Airway epithelial cell (primary cell): ENCODE results near the gene RPL36AL. TPM values are rescaled to one million over a fixed set of nuclear protein-coding genes. Genes with fewer than 3 reads are reported as not detected.

Experiments used
- total RNA-seq: library from RNA; depleted of rRNA; stranded (reverse); fragments of >200 nt; gene quantifications from 2 replicates; pipeline ENCODE4 v1.2.3, GENCODE V29; 2015

Gene RPL36AL
- total RNA-seq: 239 and 271 TPM in 2 replicates

DNA sequence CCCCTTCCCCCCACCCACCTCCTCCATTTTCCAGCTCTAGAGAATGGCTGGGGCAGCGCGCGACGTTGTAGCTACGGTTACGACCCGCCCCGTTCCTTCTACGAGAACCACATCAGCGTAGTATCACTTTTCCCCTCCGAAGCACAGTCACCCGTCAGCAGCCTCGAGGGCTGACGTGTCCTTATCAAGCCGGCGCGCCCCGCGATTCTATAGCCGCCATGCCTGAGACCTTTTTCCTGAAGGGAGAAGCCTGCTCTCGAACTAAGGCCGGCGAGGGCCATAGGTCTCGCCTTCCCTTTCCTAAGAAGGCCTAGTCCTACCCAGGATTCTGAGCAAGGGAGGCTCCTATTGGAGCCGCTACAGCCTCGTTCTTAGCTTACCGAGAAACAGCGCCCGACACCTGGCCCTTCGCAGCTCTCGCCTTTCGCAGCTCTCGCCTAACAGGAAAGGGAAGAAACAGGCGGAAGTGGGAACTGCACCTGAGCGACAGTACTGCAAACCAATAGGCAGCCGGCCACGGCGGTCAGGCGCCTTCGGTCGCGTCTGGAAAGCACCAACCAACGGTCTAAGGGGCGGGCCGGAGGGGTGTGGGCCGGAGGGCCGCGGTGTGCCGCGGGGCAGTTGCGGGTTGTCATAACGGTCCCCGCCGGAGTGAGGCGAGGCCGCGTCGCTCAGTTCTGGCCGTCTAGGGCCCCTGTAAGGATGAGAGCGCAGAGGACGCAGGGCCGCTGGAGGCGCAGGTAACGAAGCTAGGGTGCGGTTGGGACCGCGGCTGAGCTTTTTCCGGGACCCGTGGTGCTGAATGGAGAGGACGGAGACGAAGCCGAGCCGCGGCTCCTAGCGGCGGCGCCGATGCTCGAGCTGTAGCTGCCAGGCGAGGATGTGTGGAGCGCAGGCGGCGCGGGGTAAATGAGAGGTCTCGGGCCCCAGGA lies at the start of gene RPL36AL, which contains the start of gene MGAT2:
TSS of gene RPL36AL (minus strand) at position 445 of the 932 bp plus-strand sequence. CDS start 1,522 bp downstream, outside the sequence.
TSS of gene MGAT2 (plus strand) at position 618 of the 932 bp plus-strand sequence. CDS start 470 bp downstream, outside the sequence.

GRCh38 chr14:49634547-49635334 lies 14.3 kb upstream of the RPL36AL start, which contains the start of gene DNAAF2:
DNAAF2 (minus strand) TSS chr14:49635244; CDS start chr14:49635149, 95 bp downstream.

DNA sequence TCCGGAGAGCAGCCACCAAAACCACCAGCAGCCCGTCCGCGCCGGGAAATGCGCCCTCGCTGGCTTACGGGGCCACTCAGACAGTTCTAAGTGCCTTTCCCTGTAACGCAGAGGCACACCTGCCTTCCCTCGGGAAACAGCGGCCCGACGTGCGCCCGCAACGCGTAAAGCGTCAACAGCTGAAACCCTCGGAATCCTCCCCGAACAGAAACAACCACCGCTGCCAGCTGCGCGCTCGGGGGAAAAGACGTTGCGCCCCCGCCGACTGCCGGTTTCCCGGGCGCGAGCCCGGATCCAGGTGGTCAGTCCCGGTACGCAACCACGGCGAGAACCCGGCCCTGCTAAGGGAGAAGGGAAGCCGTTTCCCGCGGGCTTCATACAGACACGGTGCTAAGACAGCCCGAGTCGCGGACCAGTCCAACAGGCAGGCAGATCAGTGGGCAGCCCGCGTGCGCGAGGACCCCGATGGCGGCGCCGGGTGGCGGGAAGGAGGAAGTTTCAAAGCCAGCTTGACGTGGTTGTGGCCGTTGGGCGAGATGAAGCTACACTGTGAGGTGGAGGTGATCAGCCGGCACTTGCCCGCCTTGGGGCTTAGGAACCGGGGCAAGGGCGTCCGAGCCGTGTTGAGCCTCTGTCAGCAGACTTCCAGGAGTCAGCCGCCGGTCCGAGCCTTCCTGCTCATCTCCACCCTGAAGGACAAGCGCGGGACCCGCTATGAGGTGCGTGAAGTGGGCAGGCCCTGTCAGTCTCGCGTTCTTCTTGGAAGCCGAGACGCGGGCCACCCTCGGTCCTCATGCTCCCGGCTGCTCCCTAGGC lies 21.7 kb downstream of the RPL36AL start, which contains the start of gene LRR1:
TSS of gene LRR1 (plus strand) at position 456 of the 816 bp plus-strand sequence. CDS start at position 537, 81 bp downstream.

DNA sequence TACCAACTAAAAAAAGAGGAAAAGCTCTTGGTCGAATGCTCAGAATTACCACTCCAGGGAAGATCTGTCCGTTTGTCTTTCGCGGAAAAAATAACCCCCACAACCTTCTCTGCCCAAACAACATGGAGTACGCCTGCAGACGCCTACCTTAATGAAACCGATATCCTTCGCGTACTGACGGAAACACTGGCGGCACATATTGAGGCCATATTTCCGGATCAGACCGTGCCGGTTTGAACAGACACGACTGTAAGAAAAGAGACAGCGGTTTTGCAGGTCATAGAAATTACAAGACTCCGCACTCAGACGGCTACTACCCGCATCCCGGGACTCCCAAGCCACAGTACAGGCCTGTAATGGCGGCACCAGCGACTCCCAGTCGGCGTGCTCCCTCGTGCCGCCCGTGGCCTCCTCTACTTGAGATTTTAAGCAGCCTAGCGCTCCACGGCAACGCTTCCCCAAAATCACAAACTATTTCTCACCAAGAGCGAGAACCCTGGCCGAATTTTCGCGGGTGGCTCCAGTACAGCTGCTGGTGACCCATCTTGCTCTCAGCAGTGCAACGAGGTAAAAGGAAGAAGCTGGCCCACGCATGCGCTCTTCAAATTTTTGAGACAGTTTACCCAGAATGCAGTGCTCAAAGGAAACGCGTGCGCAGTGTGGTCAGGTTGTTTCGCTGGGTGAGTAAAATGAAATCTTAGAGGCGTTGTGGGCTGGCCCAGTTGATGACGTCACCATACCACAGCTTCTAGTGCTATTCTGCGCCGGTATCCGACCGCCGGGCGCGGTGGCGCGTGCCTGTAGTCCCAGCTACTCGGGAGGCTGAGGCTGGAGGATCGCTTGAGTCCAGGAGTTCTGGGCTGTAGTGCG lies 34.4 kb downstream of the RPL36AL start, which contains the start of gene RPS29:
TSS of gene RPS29 (minus strand) at position 578 of the 870 bp plus-strand sequence. CDS start at position 544, 34 bp downstream.

Other genes starting within 250 kb of the RPL36AL start
- 12,829 and 16,337 TPM in 2 replicates for gene RPS29, start 34.2 kb downstream of the RPL36AL start, total RNA-seq
- gene LRR1, start 21.7 kb downstream of the RPL36AL start, total RNA-seq: 11.6 and 21.4 TPM in 2 replicates
- gene MGAT2, start 173 bp upstream of the RPL36AL start, total RNA-seq: 47.7 and 48.6 TPM in 2 replicates
- 14.0 and 20.5 TPM in 2 replicates for gene DNAAF2, start 14.6 kb upstream of the RPL36AL start, total RNA-seq
- 14.0 and 15.4 TPM in 2 replicates for gene POLE2, start 67.6 kb upstream of the RPL36AL start, total RNA-seq
- gene KLHDC1, start 72.5 kb upstream of the RPL36AL start, total RNA-seq: 0.14 and 0.51 TPM in 2 replicates
- 20.6 and 24.1 TPM in 2 replicates for gene KLHDC2, start 147.5 kb upstream of the RPL36AL start, total RNA-seq
- 15.2 and 39.1 TPM in 2 replicates for gene NEMF, start 232.2 kb upstream of the RPL36AL start, total RNA-seq